Myocyte (in vitro differentiated cells): ENCODE results near the gene PPTC7. TPM values are rescaled to one million over a fixed set of nuclear protein-coding genes. Genes with fewer than 3 reads are reported as not detected.
"Not testable (repeated sequence)": the region's sequence is repeated elsewhere in the genome, so short reads cannot be mapped to it uniquely, and the experiment has no call there.

Source experiments
- DNase-seq: peaks from one replicate; pipeline ENCODE4 v3.0.0-alpha.2; 2012; ENCODE audit warnings: low read depth
- polyA plus RNA-seq: library from polyadenylated mRNA; unstranded; fragments of >200 nt; gene quantifications from one replicate; pipeline ENCODE4 v1.2.1, GENCODE V29; 2012; ENCODE audit warnings: missing spikeins
- total RNA-seq: library from RNA; depleted of rRNA; stranded (reverse); fragments of >200 nt; gene quantifications from 2 replicates; pipeline ENCODE4 v1.2.3, GENCODE V29; 2014

PPTC7 gene, protein sequence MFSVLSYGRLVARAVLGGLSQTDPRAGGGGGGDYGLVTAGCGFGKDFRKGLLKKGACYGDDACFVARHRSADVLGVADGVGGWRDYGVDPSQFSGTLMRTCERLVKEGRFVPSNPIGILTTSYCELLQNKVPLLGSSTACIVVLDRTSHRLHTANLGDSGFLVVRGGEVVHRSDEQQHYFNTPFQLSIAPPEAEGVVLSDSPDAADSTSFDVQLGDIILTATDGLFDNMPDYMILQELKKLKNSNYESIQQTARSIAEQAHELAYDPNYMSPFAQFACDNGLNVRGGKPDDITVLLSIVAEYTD
- total RNA-seq, result 10.3 and 15.9 TPM in 2 replicates
- 7.3 TPM for polyA plus RNA-seq

GRCh38 chr12:110583137-110584059, at the start of gene PPTC7:
Gene PPTC7, minus strand, starts transcription at chr12:110583318. Its CDS starts 287 bp downstream, at chr12:110583031.
- DNase-seq, result peak; percentile 99

- no peak for DNase-seq
These were observed 44.5 kb upstream of the PPTC7 start for GRCh38 chr12:110627500-110628195.

GRCh38 chr12:110622582-110622981, 39.5 kb upstream of the PPTC7 start:
- DNase-seq, result no peak

DNA sequence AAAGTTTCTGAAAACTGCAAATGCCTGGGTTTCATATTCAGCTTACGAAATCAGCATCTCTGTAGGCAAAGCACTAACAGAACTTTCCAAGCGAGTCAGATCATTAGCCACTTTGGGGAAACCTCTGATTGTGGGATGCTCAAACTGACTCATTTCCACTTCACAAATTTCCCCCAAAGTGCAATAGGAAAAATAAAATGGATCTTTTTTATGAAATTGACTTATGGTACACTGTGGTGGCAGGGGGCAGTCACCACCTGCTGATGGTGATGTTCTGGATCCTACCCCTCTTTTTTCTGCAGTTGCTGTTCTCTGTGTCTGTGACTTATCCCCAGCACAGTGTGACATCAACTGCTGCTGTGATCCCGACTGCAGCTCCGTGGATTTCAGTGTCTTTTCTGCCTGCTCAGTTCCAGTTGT, 36.4 kb upstream of the PPTC7 start:
- no peak for DNase-seq

GRCh38 chr12:110616471-110617115, 33.5 kb upstream of the PPTC7 start:
- no peak for DNase-seq

DNA sequence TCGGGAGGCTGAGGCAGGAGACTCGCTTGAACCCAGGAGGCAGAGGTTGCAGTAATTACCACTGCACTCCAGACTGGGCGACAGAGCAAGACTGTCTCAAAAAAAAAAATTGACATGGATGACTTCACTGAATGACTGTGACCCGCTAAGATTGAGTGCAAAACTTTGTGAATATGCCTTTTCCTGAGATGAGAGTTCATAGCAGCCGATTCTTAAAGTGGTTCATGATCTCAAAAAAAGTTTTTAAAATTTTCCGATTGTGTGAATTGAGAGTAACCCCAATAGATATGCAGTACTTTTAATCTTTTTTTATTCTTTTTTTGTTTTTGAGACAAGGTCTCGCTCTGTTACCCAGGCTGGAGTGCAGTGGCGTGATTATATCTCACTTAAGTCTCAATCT, 32.1 kb upstream of the PPTC7 start:
- no peak for DNase-seq

DNA sequence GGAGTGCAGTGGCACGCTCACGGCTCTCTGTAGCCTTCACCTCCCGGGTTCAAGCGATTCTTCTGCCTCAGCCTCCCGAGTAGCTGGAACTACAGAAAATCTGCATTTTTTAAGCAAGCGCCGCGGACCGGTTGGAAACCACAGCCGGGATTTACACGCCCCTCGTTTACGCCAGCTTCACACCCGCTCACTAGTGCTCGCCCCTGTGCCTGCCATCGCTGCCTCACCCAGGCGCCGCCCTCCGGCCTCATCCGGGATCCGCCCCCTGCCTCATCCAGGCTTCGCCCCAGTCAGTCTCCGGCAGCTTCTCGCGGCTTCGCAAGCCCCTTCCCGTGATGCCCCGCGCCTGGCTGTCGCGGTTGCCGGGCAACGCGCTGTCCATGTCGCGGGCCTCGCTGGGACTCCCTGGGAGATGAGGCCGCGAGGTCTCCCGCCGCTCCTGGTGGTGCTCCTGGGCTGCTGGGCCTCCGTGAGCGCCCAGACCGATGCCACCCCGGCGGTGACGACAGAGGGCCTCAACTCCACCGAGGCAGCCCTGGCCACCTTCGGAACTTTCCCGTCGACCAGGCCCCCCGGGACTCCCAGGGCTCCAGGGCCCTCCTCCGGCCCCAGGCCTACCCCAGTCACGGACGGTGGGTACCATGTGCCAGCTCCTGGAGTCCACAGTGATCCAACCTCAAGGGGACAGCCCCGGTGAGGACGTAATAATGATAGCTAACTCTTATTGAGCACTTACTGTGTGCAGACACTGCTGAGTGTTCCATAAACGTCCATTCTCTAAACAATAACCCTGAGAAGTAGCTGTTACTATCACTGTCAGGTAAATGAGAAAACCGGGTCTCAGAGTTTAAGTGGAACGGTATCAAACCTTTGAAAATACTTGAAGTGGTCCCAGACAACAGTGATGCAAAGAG, 30.9 kb upstream of the PPTC7 start, which contains the start of gene TCTN1:
TSS of gene TCTN1 (plus strand) at position 359 of the 914 bp plus-strand sequence. CDS start at position 413, 54 bp downstream.
- peak; percentile 96 for DNase-seq

GRCh38 chr12:110613071-110613770, 30.1 kb upstream of the PPTC7 start:
- DNase-seq, result no peak

GRCh38 chr12:110606253-110606611, 23.1 kb upstream of the PPTC7 start:
- DNase-seq, result no peak

DNA sequence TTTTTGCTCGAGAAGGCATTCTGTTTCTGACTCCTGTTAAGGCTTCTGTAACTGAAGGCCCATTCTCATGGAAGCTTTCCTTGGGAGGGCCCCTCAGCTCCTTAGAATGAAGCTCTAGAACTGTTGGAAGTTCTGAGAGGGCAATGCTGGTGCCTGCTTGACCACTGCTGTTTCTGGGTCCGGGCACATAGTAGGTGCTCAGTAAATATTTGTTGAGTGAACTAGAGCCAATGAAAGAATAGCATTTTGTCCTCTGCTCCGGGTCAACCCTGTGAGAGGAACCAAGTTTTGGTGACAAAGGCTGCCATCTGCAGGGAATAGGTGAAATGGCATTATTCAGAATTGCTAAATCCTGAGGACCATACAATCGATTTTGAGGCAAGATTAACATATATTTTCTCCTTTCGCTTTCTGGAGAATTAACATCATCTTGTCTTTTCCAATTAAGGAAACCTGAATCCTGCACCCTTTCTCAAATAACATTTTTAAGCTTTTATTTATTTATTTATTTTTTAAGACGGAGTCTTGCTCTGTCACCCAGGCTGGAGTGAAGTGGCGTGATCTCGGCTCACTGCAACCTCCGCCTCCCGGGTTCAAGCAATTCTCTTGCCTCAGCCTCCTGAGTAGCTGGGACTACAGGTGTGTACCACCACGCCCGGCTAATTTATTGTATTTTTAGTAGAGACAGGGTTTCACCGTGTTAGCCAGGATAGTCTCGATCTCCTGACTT, 19.1 kb upstream of the PPTC7 start:
- peak; percentile 62 for DNase-seq

DNA sequence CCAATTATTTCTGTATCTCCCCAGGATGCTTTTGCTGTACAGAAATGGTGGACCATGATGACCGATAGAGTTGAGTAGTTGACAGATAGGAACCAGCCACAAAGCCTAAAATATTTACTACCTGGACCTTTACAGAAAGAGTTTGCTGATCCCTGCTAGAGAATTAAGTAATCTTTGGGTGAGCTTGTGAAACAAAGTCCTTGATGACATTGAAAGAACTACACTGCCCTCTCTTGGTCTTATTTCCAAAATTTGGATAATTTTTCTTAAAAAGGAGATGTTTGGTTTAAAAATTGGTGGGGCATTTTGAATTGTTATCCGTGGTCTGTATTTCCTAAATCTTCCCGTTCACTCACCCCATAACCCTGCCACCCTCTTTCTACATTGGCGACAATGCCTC, 17.1 kb upstream of the PPTC7 start:
- DNase-seq, result peak; percentile 56

- no peak for DNase-seq
These were observed 16.2 kb upstream of the PPTC7 start for GRCh38 chr12:110599334-110599733.

DNA sequence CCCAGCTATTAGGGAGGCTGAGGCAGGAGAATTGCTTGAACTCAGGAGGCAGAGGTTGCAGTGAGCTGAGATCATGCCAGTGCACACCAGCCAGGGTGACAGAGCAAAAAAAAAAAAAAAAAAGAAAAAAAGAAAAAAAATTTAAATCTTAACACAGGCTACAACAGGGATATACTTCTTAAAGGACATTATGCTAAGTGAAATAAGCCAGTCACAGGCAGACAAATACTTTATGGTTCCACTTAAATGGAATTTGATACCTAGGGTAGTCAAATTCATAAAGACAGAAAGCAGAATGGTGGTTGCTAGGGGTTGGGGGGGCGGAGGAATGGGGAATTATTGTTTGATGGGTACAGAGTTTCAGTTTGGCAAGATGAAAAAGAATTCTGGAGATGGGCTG, 14.8 kb upstream of the PPTC7 start:
- no peak for DNase-seq

DNA sequence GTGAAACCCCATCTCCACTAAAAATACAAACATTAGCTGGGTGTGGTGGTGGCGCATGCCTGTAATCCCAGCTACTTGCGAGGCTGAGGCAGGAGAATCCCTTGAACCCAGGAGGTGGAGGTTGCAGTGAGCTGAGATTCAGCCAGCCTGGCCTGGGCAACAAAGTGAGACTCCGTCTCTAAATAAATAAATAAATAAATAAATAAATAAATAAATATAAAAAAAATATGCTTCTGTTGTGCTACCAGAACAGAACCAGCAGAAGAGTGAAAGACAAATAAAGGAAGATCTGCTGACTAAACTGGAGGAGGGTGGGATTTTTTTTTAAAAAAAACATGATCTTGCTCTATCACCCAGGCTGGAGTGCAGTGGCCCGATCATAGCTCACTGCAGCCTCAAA, 9.8 kb upstream of the PPTC7 start:
- not testable (repeated sequence) for DNase-seq

DNA sequence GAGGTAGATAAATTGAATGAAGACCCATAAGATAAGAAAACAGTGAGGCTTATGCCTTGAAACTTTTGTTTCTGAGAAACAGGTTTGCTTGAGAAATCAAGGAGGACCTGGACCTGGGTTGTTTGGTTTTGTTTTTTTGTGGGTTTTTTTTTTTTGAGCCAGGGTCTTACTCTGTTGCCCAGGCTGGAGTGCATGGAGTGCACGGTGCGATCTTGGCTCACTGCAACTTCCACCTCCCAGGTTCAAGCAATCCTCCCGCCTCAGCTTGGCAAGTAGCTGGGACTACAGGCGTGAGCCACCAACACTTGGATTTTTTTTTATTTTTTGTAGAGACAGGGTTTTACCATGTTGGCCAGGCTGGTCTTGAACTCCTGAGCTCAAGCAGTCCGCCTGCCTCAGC, 9.0 kb upstream of the PPTC7 start:
- no peak for DNase-seq

GRCh38 chr12:110591451-110592051, 8.4 kb upstream of the PPTC7 start:
- DNase-seq, result no peak

DNA sequence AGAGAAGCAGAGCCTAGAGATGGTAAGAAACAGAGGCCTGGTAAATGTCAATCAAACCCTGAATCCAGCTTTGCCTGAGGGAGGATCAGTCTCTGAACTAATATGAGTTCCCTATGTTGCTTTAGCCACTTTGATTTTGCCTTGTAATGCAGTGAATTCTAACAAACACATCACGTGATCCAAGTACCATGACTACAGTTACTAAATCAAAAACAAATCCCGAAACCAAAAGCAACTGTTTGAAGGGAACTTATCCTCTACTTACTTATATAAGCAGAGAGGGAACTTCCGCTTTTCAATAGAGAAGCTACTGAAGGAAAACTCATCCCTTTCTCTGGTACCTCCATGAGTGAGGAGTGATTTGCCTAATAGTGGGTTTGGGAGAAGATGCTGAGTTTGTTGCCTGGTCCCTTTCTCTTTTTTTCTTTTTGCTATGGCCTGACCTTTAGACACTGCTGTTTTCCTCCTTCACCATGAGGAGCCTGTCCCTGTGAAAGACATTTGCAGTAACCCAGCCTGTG, 7.7 kb upstream of the PPTC7 start:
- peak; percentile 51 for DNase-seq

- no peak for DNase-seq
These were observed 6.9 kb upstream of the PPTC7 start for GRCh38 chr12:110590059-110590458.
